Hepatic stellate cell (primary cell): ENCODE results near the gene RABGAP1L.
"Not testable (repeated sequence)": the region's sequence is repeated elsewhere in the genome, so short reads cannot be mapped to it uniquely, and the experiment has no call there.

Experiments
- DNase-seq: peaks from one replicate; pipeline ENCODE4 v3.0.0; 2011; ENCODE audit warnings: low spot score

The RABGAP1L gene

GRCh38 chr1:174297351-174297750, 138.0 kb downstream of the RABGAP1L start:
- DNase-seq, result no peak

- DNase-seq, result no peak
Observed at GRCh38 chr1:174301295-174302077, 142.2 kb downstream of the RABGAP1L start.

GRCh38 chr1:174308604-174309003, 149.3 kb downstream of the RABGAP1L start:
- no peak for DNase-seq

GRCh38 chr1:174309490-174309889, 150.2 kb downstream of the RABGAP1L start:
- DNase-seq, result no peak

GRCh38 chr1:174314433-174314832, 155.1 kb downstream of the RABGAP1L start:
- DNase-seq, result no peak

- no peak for DNase-seq
Observed at GRCh38 chr1:174315239-174315638, 155.9 kb downstream of the RABGAP1L start.

GRCh38 chr1:174320897-174321296, 161.6 kb downstream of the RABGAP1L start:
- not testable (repeated sequence) for DNase-seq

- no peak for DNase-seq
Observed at GRCh38 chr1:174322202-174322862, 163.0 kb downstream of the RABGAP1L start.

- DNase-seq, result no peak
Observed at GRCh38 chr1:174324493-174324892, 165.2 kb downstream of the RABGAP1L start.

- no peak for DNase-seq
Observed at GRCh38 chr1:174324939-174325338, 165.6 kb downstream of the RABGAP1L start.

GRCh38 chr1:174326278-174326677, 167.0 kb downstream of the RABGAP1L start:
- DNase-seq, result no peak

GRCh38 chr1:174333437-174333836, 174.1 kb downstream of the RABGAP1L start:
- DNase-seq, result no peak

GRCh38 chr1:174337000-174337681, 177.8 kb downstream of the RABGAP1L start:
- DNase-seq, result no peak

- not testable (repeated sequence) for DNase-seq
Observed at GRCh38 chr1:174340404-174340803, 181.1 kb downstream of the RABGAP1L start.

GRCh38 chr1:174344162-174344561, 184.8 kb downstream of the RABGAP1L start:
- no peak for DNase-seq

- DNase-seq, result no peak
Observed at GRCh38 chr1:174352117-174352516, 192.8 kb downstream of the RABGAP1L start.

GRCh38 chr1:174352883-174353608, 193.7 kb downstream of the RABGAP1L start:
- DNase-seq, result no peak

GRCh38 chr1:174358344-174358743, 199.0 kb downstream of the RABGAP1L start:
- DNase-seq, result no peak

GRCh38 chr1:174358786-174359453, 199.6 kb downstream of the RABGAP1L start:
- no peak for DNase-seq

- DNase-seq, result no peak
Observed at GRCh38 chr1:174359454-174359805, 200.1 kb downstream of the RABGAP1L start.

GRCh38 chr1:174364996-174365736, 205.8 kb downstream of the RABGAP1L start:
- DNase-seq, result no peak
